Kidney (tissue), 22 donors: ENCODE results near the gene PNO1. TPM values are rescaled to one million over a fixed set of nuclear protein-coding genes. Genes with fewer than 3 reads are reported as not detected.
A peak's percentile ranks its signal among the peaks of the same experiment; 100 is the strongest.

Experiments
- DNase-seq, 5 donors: peaks; one replicate each; pipeline ENCODE4 v3.0.0-alpha.2; 2013 to 2020
- FAIRE-seq: peaks from 2 replicates; lab custom pipeline; 2012; peaks lifted over from hg19 to GRCh38; lab: Jason Lieb, UNC
- H3K27ac ChIP-seq, 2 donors: one replicate each; pipeline ENCODE4 v1.7.0; 2013; ENCODE audit warnings: low read depth in 2 of 2, low read length in 2 of 2, inconsistent platforms in 1 of 2
- H3K27me3 ChIP-seq: one replicate; pipeline ENCODE4 v1.7.1; 2013; ENCODE audit warnings: low read length, inconsistent platforms; ENCODE audit not compliant: control insufficient read depth, insufficient read depth
- H3K36me3 ChIP-seq, 3 donors: one replicate each; pipeline versions ENCODE4 v1.7.0 to v1.7.1; 2013; ENCODE audit warnings: low read length in 3 of 3, control low read depth in 1 of 3, inconsistent platforms in 1 of 3; ENCODE audit not compliant: insufficient read depth in 3 of 3, control insufficient read depth in 2 of 3
- H3K4me1 ChIP-seq, 3 donors: one replicate each; pipeline versions ENCODE4 v1.7.0 to v1.7.1; 2013; ENCODE audit warnings: low read length in 3 of 3, inconsistent platforms in 1 of 3, low read depth in 1 of 3; ENCODE audit not compliant: control insufficient read depth in 2 of 3, insufficient read depth in 2 of 3
- H3K4me3 ChIP-seq, 3 donors: one replicate each; pipeline versions ENCODE4 v1.7.0 to v1.8.1; 2013; ENCODE audit warnings: low read length in 3 of 3, control low read depth in 1 of 3, inconsistent platforms in 1 of 3
- H3K9ac ChIP-seq, 3 donors: one replicate each; pipeline versions ENCODE4 v1.7.0 to v1.7.1; 2013; ENCODE audit warnings: low read length in 3 of 3, control low read depth in 1 of 3, inconsistent platforms in 1 of 3
- H3K9me3 ChIP-seq, 3 donors: one replicate each; pipeline versions ENCODE4 v1.7.0 to v1.7.1; 2013; ENCODE audit warnings: low read length in 3 of 3, control low read depth in 1 of 3, inconsistent platforms in 1 of 3; ENCODE audit not compliant: control insufficient read depth in 2 of 3, insufficient read depth in 1 of 3
- CTCF ChIP-seq: IDR thresholded peaks from 3 replicates; pipeline ENCODE4 v1.5.1; 2012; ENCODE audit warnings: mild to moderate bottlenecking, moderate library complexity, borderline replicate concordance; ENCODE audit not compliant: insufficient read depth; ENCODE audit errors: extremely low read depth
- intact Hi-C: fragments of 100-400 bp; cut with DNase I; formaldehyde crosslinking; loops from one replicate; pipeline ENCODE4 v1.11.1; 2022
- long read RNA-seq, 10 donors: library from polyadenylated mRNA in 1 of 10; unstranded in 1 of 10; transcript quantifications; one replicate each; pipeline ENCODE4 v2.0.0 and lab custom pipeline, GENCODE V29; 2021 to 2026
- polyA plus RNA-seq: library from polyadenylated mRNA; stranded (reverse); fragments of 350-450 nt; fragmentation: Illumina TruSeq; extraction: RNeasy Lipid Tissue Mini Kit (QIAGEN cat#74804); gene quantifications from one replicate; pipeline ENCODE4 v1.2.3, GENCODE V29; 2014; ENCODE audit warnings: low read depth, low replicate concordance; ENCODE audit not compliant: insufficient read depth
- total RNA-seq: library from RNA; stranded (reverse); fragmentation: NEBNext Ultra II Directional; extraction: Animal tissue kit (Norgen Biotek cat#: 25700); gene quantifications from one replicate; pipeline ENCODE4 v1.2.1, GENCODE V29; 2021
- donor health status: control.
- donor health status: control.
- donor health status: control.
- donor health status: control.
- donor health status: control.
- donor health status: DM: yes; HTN: yes; CAD: no.
- donor health status: Normal renal cell carcinoma (clear cell type).

Gene PNO1
- total RNA-seq = 13.4 TPM
- polyA plus RNA-seq = 11.3 TPM
- long read RNA-seq, donor 1, transcript PNO1-201 (7 exons, 2,286 nt) = major isoform, 5 of 5 reads
- long read RNA-seq, donor 1, partial matches to known transcripts = 0 of 5 reads
- long read RNA-seq, donor 1, other reads (novel, unspliced or antisense) = 0 of 5 reads
- long read RNA-seq, donor 2, transcript PNO1-201 (7 exons, 2,286 nt) = major isoform, 10 of 11 reads
- long read RNA-seq, donor 2, partial matches to known transcripts = 0 of 11 reads
- long read RNA-seq, donor 2, other reads (novel, unspliced or antisense) = 0 of 11 reads
- long read RNA-seq, donor 3, transcript PNO1-201 (7 exons, 2,286 nt) = major isoform, 13 of 13 reads
- long read RNA-seq, donor 3, partial matches to known transcripts = 0 of 13 reads
- long read RNA-seq, donor 3, other reads (novel, unspliced or antisense) = 0 of 13 reads
- long read RNA-seq, donor 4, transcript PNO1-201 (7 exons, 2,286 nt) = major isoform, 6 of 8 reads
- long read RNA-seq, donor 4, partial matches to known transcripts = 0 of 8 reads
- long read RNA-seq, donor 4, other reads (novel, unspliced or antisense) = 0 of 8 reads
- long read RNA-seq, donor 5 = 0 reads
- long read RNA-seq, donor 6, transcript PNO1-201 (7 exons, 2,286 nt) = major isoform, 11 of 11 reads
- long read RNA-seq, donor 6, partial matches to known transcripts = 0 of 11 reads
- long read RNA-seq, donor 6, other reads (novel, unspliced or antisense) = 0 of 11 reads
- long read RNA-seq, donor 7, transcript PNO1-201 (7 exons, 2,286 nt) = major isoform, 29 of 34 reads
- long read RNA-seq, donor 7, partial matches to known transcripts = 3 of 34 reads
- long read RNA-seq, donor 7, other reads (novel, unspliced or antisense) = 2 of 34 reads
- long read RNA-seq, donor 8, transcript PNO1-201 (7 exons, 2,286 nt) = major isoform, 5 of 6 reads
- long read RNA-seq, donor 8, partial matches to known transcripts = 0 of 6 reads
- long read RNA-seq, donor 8, other reads (novel, unspliced or antisense) = 0 of 6 reads
- long read RNA-seq, donor 9, partial matches to known transcripts = 0 of 2 reads
- long read RNA-seq, donor 9, other reads (novel, unspliced or antisense) = 0 of 2 reads
- long read RNA-seq, donor 10, transcript PNO1-201 (7 exons, 2,286 nt) = major isoform, 8 of 8 reads
- long read RNA-seq, donor 10, partial matches to known transcripts = 0 of 8 reads
- long read RNA-seq, donor 10, other reads (novel, unspliced or antisense) = 0 of 8 reads

GRCh38 chr2:68157402-68158133, at the start of gene PNO1:
Gene PNO1 (plus strand): TSS chr2:68157888. CDS start chr2:68157935, 47 bp downstream.
- no peaks in the 10 kb centered on the region for H3K9me3 ChIP-seq
- H3K36me3 ChIP-seq = peaks cover 2 to 7% (median 3%) of the 10 kb centered on the region in 3 donors
- peaks cover 0 to 4% (median 2%) of the 10 kb centered on the region in 3 donors for H3K4me1 ChIP-seq
- peak within 1 kb of the TSS; percentile 87 to 88 (median 87) for H3K9ac ChIP-seq
- TF ChIP-seq CTCF = no peak
- H3K27ac ChIP-seq = peak within 1 kb of the TSS; percentile 99 to 100
- DNase-seq (peak; percentile 97 to 98 (median 98)), FAIRE-seq (peak; percentile 25)
- intact Hi-C loops = no loop called here
- H3K27me3 ChIP-seq = no peaks in the 10 kb centered on the region
- peak within 1 kb of the TSS; percentile 96 to 97 (median 97) for H3K4me3 ChIP-seq

GRCh38 chr2:68108120-68108519, 49.6 kb upstream of the PNO1 start:
- Histone ChIP-seq H3K4me3 (no peak overlapping the region), H3K36me3 (no peaks in the 10 kb centered on the region), H3K27ac (no peak overlapping the region), H3K27me3 (no peaks in the 10 kb centered on the region), H3K9ac (no peak overlapping the region), H3K9me3 (peaks cover 0 to 4% (median 0%) of the 10 kb centered on the region in 3 donors), H3K4me1 (no peaks in the 10 kb centered on the region)
- intact Hi-C loops = no loop called here
- TF ChIP-seq CTCF = no peak
- DNase-seq (no peak), FAIRE-seq (no peak)

GRCh38 chr2:68110102-68110501, 47.6 kb upstream of the PNO1 start:
- Histone ChIP-seq H3K9me3 (peaks cover 0 to 4% (median 0%) of the 10 kb centered on the region in 3 donors), H3K27me3 (no peaks in the 10 kb centered on the region), H3K36me3 (no peaks in the 10 kb centered on the region), H3K27ac (no peak overlapping the region), H3K9ac (no peak overlapping the region), H3K4me1 (no peaks in the 10 kb centered on the region), H3K4me3 (no peak overlapping the region)
- FAIRE-seq (no peak), DNase-seq (no peak)
- intact Hi-C loops = no loop called here
- no peak for TF ChIP-seq CTCF
